Esophagus muscularis mucosa (tissue), 4 donors: ENCODE data around the gene BMP5.

Source experiments
- CTCF ChIP-seq, 3 experiments: fragments of 200-600 bp in 2 of 3; fragments of 450-650 bp in 1 of 3; sonication (generic) in 2 of 3; IDR thresholded peaks; one replicate each; pipeline ENCODE4 v1.5.1; 2017 to 2019; ENCODE audit warnings: antibody characterized with exemption in 3 of 3, mild to moderate bottlenecking in 2 of 3, moderate library complexity in 1 of 3
- EP300 ChIP-seq: sonication (generic); formaldehyde crosslinking; IDR thresholded peaks from one replicate; pipeline ENCODE4 v1.6.1; 2017; ENCODE audit warnings: antibody characterized with exemption
- POLR2A ChIP-seq: fragments of 450-650 bp; IDR thresholded peaks from one replicate; pipeline ENCODE4 v1.6.1; 2017; ENCODE audit warnings: antibody characterized with exemption, moderate library complexity, mild to moderate bottlenecking, low read depth
- POLR2AphosphoS5 ChIP-seq, 2 donors: sonication (generic); formaldehyde crosslinking; IDR thresholded peaks; one replicate each; pipeline ENCODE4 v1.6.1; 2017; ENCODE audit warnings: antibody characterized with exemption in 2 of 2

GRCh38 chr6:55708711-55709110 lies 166.7 kb downstream of the BMP5 start:
- TF ChIP-seq POLR2A (no peak), CTCF (IDR thresholded peaks at IDR 0.05) (no peak), POLR2AphosphoS5 (IDR thresholded peaks at IDR 0.05) (no peak), EP300 (no peak)
